ENCODE results near the gene CBX5. TPM values are rescaled to one million over a fixed set of nuclear protein-coding genes. Genes with fewer than 3 reads are reported as not detected.
"Not testable (repeated sequence)": the region's sequence is repeated elsewhere in the genome, so short reads cannot be mapped to it uniquely, and the experiment has no call there.

The CBX5 gene
- total RNA-seq, 1 donor from 2014 or later, result 227 TPM

GRCh38 chr12:54286042-54287030, 6.4 kb upstream of the CBX5 start:
- H3K4me1 Mint-ChIP-seq (ENCODE audit: unreplicated experiment), result peaks cover 48% of the 10 kb centered on the region
- peaks cover 41% of the 10 kb centered on the region for H3K36me3 Mint-ChIP-seq

GRCh38 chr12:54285150-54286041, 5.5 kb upstream of the CBX5 start:
- peaks cover 48% of the 10 kb centered on the region for H3K4me1 Mint-ChIP-seq (ENCODE audit: unreplicated experiment)
- no peaks in the 10 kb centered on the region for H3K27me3 Mint-ChIP-seq
- H3K4me3 Mint-ChIP-seq, result no peak overlapping the region
- DNase-seq (ENCODE audit: extremely low spot score, unreplicated experiment), result no peak
- H3K36me3 Mint-ChIP-seq, result peaks cover 41% of the 10 kb centered on the region
- peak overlapping the region; percentile 74 for H3K27ac Mint-ChIP-seq
- H3K9me3 Mint-ChIP-seq, result no peaks in the 10 kb centered on the region
- peak; percentile 69 for TF ChIP-seq CTCF (conservative IDR thresholded peaks at IDR 0.05)

More at GRCh38 chr12:54286042-54287030, 6.4 kb upstream of the CBX5 start:
- Mint-ChIP-seq H3K27ac (peak overlapping the region; percentile 74), H3K9me3 (no peaks in the 10 kb centered on the region), H3K27me3 (no peaks in the 10 kb centered on the region), H3K4me3 (peak overlapping the region; percentile 37)
- no peak for TF ChIP-seq CTCF (conservative IDR thresholded peaks at IDR 0.05)
- no peak for DNase-seq (ENCODE audit: extremely low spot score, unreplicated experiment)

GRCh38 chr12:54284070-54284780, 4.3 kb upstream of the CBX5 start:
- peaks cover 41% of the 10 kb centered on the region for H3K36me3 Mint-ChIP-seq
- not testable (repeated sequence) for H3K27me3 Mint-ChIP-seq

GRCh38 chr12:54282949-54283593, 3.1 kb upstream of the CBX5 start:
- TF ChIP-seq CTCF (conservative IDR thresholded peaks at IDR 0.05), result no peak
- H3K4me1 Mint-ChIP-seq (ENCODE audit: unreplicated experiment), result peaks cover 54% of the 10 kb centered on the region
- peaks cover 42% of the 10 kb centered on the region for H3K36me3 Mint-ChIP-seq
- H3K9me3 Mint-ChIP-seq, result no peaks in the 10 kb centered on the region
- H3K27me3 Mint-ChIP-seq, result no peaks in the 10 kb centered on the region
- H3K4me3 Mint-ChIP-seq, result no peak overlapping the region
- no peak for DNase-seq (ENCODE audit: extremely low spot score, unreplicated experiment)
- H3K27ac Mint-ChIP-seq, result no peak overlapping the region

More at GRCh38 chr12:54284070-54284780, 4.3 kb upstream of the CBX5 start:
- Mint-ChIP-seq H3K4me1 (ENCODE audit: unreplicated experiment) (peaks cover 48% of the 10 kb centered on the region), H3K27ac (peak overlapping the region; percentile 74)
- H3K4me3 Mint-ChIP-seq; H3K9me3 Mint-ChIP-seq; DNase-seq (ENCODE audit: extremely low spot score, unreplicated experiment): not testable (repeated sequence)

GRCh38 chr12:54281694-54282093, 1.8 kb upstream of the CBX5 start:
- not testable (repeated sequence) for DNase-seq (ENCODE audit: extremely low spot score, unreplicated experiment); H3K4me3 Mint-ChIP-seq; H3K27ac Mint-ChIP-seq; H3K9me3 Mint-ChIP-seq; H3K27me3 Mint-ChIP-seq
- H3K4me1 Mint-ChIP-seq (ENCODE audit: unreplicated experiment), result peaks cover 53% of the 10 kb centered on the region
- H3K36me3 Mint-ChIP-seq, result peaks cover 34% of the 10 kb centered on the region

GRCh38 chr12:54281261-54281638, 1.3 kb upstream of the CBX5 start:
- H3K4me3 Mint-ChIP-seq; H3K27me3 Mint-ChIP-seq; DNase-seq (ENCODE audit: extremely low spot score, unreplicated experiment); H3K27ac Mint-ChIP-seq; H3K9me3 Mint-ChIP-seq: not testable (repeated sequence)
- H3K4me1 Mint-ChIP-seq (ENCODE audit: unreplicated experiment), result peaks cover 52% of the 10 kb centered on the region
- peaks cover 29% of the 10 kb centered on the region for H3K36me3 Mint-ChIP-seq
